Measurements from ENCODE around the gene UQCC3. TPM values are rescaled to one million over a fixed set of nuclear protein-coding genes. Genes with fewer than 3 reads are reported as not detected.

UQCC3 gene
- total and polyA plus RNA-seq, 2 of the 13 experiments (the other 11 are each of a cell fraction or from before 2014, with no cell fraction given), result 7.7 to 16.0 TPM

- TF ChIP-seq ZBTB44 (CRISPR knock-in tag; IDR thresholded peaks at IDR 0.05) (no peak), ZNF790 (CRISPR knock-in tag; IDR thresholded peaks at IDR 0.05; ENCODE audit: borderline replicate concordance) (0 out of 2 replicates have a peak, but pooled peaks have one; percentile 49), RARA (CRISPR knock-in tag; IDR thresholded peaks at IDR 0.05) (0 out of 2 replicates have a peak, but pooled peaks have one; percentile 11), SIX1 (CRISPR knock-in tag; IDR thresholded peaks at IDR 0.05; ENCODE audit: borderline replicate concordance) (0 out of 2 replicates have a peak, but pooled peaks have one; percentile 21), ZNF563 (CRISPR knock-in tag; IDR thresholded peaks at IDR 0.05) (0 out of 2 replicates have a peak, but pooled peaks have one; percentile 20), ZNF138 (CRISPR knock-in tag; IDR thresholded peaks at IDR 0.05; ENCODE audit: low read depth) (peak; percentile 56; the same call in 1 of the 2 replicates), MTA1 (CRISPR knock-in tag; IDR thresholded peaks at IDR 0.05; ENCODE audit: borderline replicate concordance) (0 out of 2 replicates have a peak, but pooled peaks have one; percentile 30), BCL6 (CRISPR knock-in tag; IDR thresholded peaks at IDR 0.05) (no peak), ZNF556 (CRISPR knock-in tag; IDR thresholded peaks at IDR 0.05; ENCODE audit: borderline replicate concordance) (peak; percentile 47), SPEN (CRISPR knock-in tag; IDR thresholded peaks at IDR 0.05; ENCODE audit: low read depth) (peak; percentile 38; the same call in 1 of the 2 replicates), RBAK (CRISPR knock-in tag; IDR thresholded peaks at IDR 0.05) (0 out of 2 replicates have a peak, but pooled peaks have one; percentile 39), RAD21 (CRISPR knock-in tag; IDR thresholded peaks at IDR 0.05) (0 out of 2 replicates have a peak, but pooled peaks have one; percentile 4), ZNF589 (CRISPR knock-in tag; conservative IDR thresholded peaks at IDR 0.05) (0 out of 2 replicates have a peak, but pooled peaks have one; percentile 13), MEIS1 (CRISPR knock-in tag; IDR thresholded peaks at IDR 0.05; ENCODE audit: borderline replicate concordance) (peak; percentile 35; the same call in 1 of the 2 replicates), HNRNPK (IDR thresholded peaks at IDR 0.05; ENCODE audit: low read depth, low read length, poor library complexity, severe bottlenecking) (no peak), KLF12 (CRISPR knock-in tag; IDR thresholded peaks at IDR 0.05; ENCODE audit: borderline replicate concordance) (0 out of 2 replicates have a peak, but pooled peaks have one; percentile 16), CAMTA2 (CRISPR knock-in tag; IDR thresholded peaks at IDR 0.05; ENCODE audit: borderline replicate concordance) (no peak), ZSCAN25 (CRISPR knock-in tag; IDR thresholded peaks at IDR 0.05) (no peak), CC2D1A (CRISPR knock-in tag; IDR thresholded peaks at IDR 0.05) (no peak), ZEB1 (IDR thresholded peaks at IDR 0.05; ENCODE audit: insufficient replicate concordance, low read depth) (peak; percentile 16), KMT2B (CRISPR knock-in tag; IDR thresholded peaks at IDR 0.05) (no peak), ZHX1 (CRISPR knock-in tag; IDR thresholded peaks at IDR 0.05; ENCODE audit: low read depth) (no peak), ZNF264 (CRISPR knock-in tag; IDR thresholded peaks at IDR 0.05) (0 out of 2 replicates have a peak, but pooled peaks have one; percentile 13), ZNF557 (CRISPR knock-in tag; IDR thresholded peaks at IDR 0.05) (no peak), ZBTB34 (CRISPR knock-in tag; IDR thresholded peaks at IDR 0.05) (no peak)
Measured at GRCh38 chr11:62665599-62666258, 5.7 kb upstream of the UQCC3 start (continued).
